ENCODE results near the gene SLC51B. TPM values are rescaled to one million over a fixed set of nuclear protein-coding genes. Genes with fewer than 3 reads are reported as not detected.

The SLC51B gene
- not detected in 2 replicates for total RNA-seq (2014; rRNA removed; shearing (Covaris generic))
- not detected in 2 replicates for total RNA-seq (2022)
- Bru-seq, nascent RNA = not detected
- not detected for BruChase-seq, experiment 1, labeled RNA remaining after a 6-hour chase
- not detected for BruChase-seq, experiment 2, labeled RNA remaining after a 2-hour chase
- long read RNA-seq = 0 reads

DNA sequence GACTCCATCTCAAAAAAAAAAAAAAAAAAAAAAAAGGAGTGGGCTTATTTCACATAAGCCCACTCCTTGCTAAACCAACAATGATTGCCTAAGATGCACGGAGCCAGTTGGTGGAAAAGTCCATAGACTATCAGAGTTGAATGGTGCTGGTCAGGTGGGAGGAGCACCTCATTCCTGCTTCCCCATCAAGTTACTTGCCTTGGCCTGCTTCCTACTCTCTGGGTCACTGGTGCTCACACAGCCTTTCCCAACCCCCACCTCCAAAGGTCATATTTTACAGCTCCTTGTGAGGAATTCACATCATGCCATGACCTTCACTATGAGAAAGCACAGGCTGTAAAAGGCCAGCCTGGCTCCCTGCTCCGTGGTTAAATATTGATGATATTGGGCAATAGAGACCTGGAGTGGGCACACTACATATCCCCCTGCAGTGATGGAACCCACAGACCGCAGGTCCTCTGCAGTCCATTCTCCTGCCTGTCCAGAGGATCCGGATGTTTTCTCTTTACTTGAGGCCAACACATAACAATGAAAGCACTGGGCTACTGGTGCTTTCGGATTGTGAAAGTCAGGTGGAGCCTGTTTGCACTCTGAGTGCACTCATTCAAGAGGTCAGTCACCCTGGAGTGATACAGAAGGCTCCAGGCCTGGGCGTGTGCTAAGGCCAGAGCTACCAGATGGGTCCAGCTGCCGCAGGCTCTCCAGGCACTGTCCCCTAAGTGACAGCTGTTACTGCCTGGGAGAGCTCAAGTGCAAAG, at the start of gene SLC51B:
Gene SLC51B (plus strand): TSS at position 664 of the 758 bp plus-strand sequence. CDS start 4,618 bp downstream, outside the sequence.
- Histone ChIP-seq H3K9me2 (ENCODE audit: insufficient read depth, low read length) (no peaks in the 10 kb centered on the region), H3K36me3 (ENCODE audit: insufficient read depth, low read length) (no peaks in the 10 kb centered on the region), H4K20me1 (ENCODE audit: insufficient read depth, low read length) (no peaks in the 10 kb centered on the region), H3K4me1 (ENCODE audit: insufficient read depth, low read length, poor library complexity, severe bottlenecking) (peaks cover 5% of the 10 kb centered on the region), H3K27ac (ENCODE audit: low read depth, low read length, poor library complexity, severe bottlenecking) (no peak within 1 kb of the TSS), H2AFZ (ENCODE audit: low read length) (no peak within 1 kb of the TSS), H3K79me2 (ENCODE audit: insufficient read depth, low read depth, low read length) (no peaks in the 10 kb centered on the region), H3K4me3 (ENCODE audit: low read depth, low read length, poor library complexity, severe bottlenecking) (no peak within 1 kb of the TSS), H3K4me2 (ENCODE audit: low read length) (no peak within 1 kb of the TSS), H3K9me3 (ENCODE audit: low read length) (no peaks in the 10 kb centered on the region)
- TF ChIP-seq EZH2phosphoT487 (IDR thresholded peaks at IDR 0.05; ENCODE audit: borderline replicate concordance, low read depth, low read length) (no peak), CTCF (conservative IDR thresholded peaks at IDR 0.05; ENCODE audit: low read length) (no peak)
- POLR2A ChIA-PET = interaction anchor here (0.7 kb wide), 1 partner anchor 11 kb away, joined by 4 read pairs; no protein-coding TSS in a partner anchor
- BruUV-seq (replicated peaks) = no TSS peak
- intact Hi-C loops (cut with micrococcal nuclease; ENCODE audit: unreplicated experiment) = no loop called here
- CTCF ChIA-PET (ENCODE audit: unreplicated experiment) = no interaction called here
- no peak for DNase-seq (ENCODE audit: low spot score)

GRCh38 chr15:64997066-64997465, 48.1 kb upstream of the SLC51B start:
- Histone ChIP-seq H3K27ac (ENCODE audit: low read depth, low read length, poor library complexity, severe bottlenecking) (no peak overlapping the region), H3K79me2 (ENCODE audit: insufficient read depth, low read depth, low read length) (no peaks in the 10 kb centered on the region), H3K4me2 (ENCODE audit: low read length) (no peak overlapping the region), H3K4me1 (ENCODE audit: insufficient read depth, low read length, poor library complexity, severe bottlenecking) (no peaks in the 10 kb centered on the region), H3K9me2 (ENCODE audit: insufficient read depth, low read length) (no peaks in the 10 kb centered on the region), H3K36me3 (ENCODE audit: insufficient read depth, low read length) (no peaks in the 10 kb centered on the region; the same call in 1 of the 2 replicates), H4K20me1 (ENCODE audit: insufficient read depth, low read length) (no peaks in the 10 kb centered on the region), H3K9me3 (ENCODE audit: low read length) (no peaks in the 10 kb centered on the region), H3K4me3 (ENCODE audit: low read depth, low read length, poor library complexity, severe bottlenecking) (no peak overlapping the region), H2AFZ (ENCODE audit: low read length) (no peak overlapping the region)
- intact Hi-C loops (cut with micrococcal nuclease; ENCODE audit: unreplicated experiment) = no loop called here
- ChIA-PET POLR2A (interaction anchor here (0.5 to 2.6 kb wide), 4 partner anchors 12 to 152 kb away, joined by 3 to 7 read pairs (median 5); no protein-coding TSS in a partner anchor), CTCF (ENCODE audit: unreplicated experiment) (no interaction called here)
- no TSS peak for BruUV-seq (replicated peaks)
- DNase-seq (ENCODE audit: low spot score) = no peak
- TF ChIP-seq EZH2phosphoT487 (IDR thresholded peaks at IDR 0.05; ENCODE audit: borderline replicate concordance, low read depth, low read length) (no peak), CTCF (conservative IDR thresholded peaks at IDR 0.05; ENCODE audit: low read length) (no peak)

All from OCI-LY7 (cell line).